Endothelial cell of umbilical vein (primary cell): ENCODE measurements around the gene ALKBH2. TPM values are rescaled to one million over a fixed set of nuclear protein-coding genes. Genes with fewer than 3 reads are reported as not detected.

Experiments
- BruUV-seq: library from RNA; stranded (reverse); fragments of 400-500 nt; replicated peaks from 2 replicates; lab custom pipeline; 2021; lab: Mats Ljungman, UMichigan
- CTCF ChIA-PET: fragments of 300-600, 350-600 bp; sonication (Branson Sonifier 250); formaldehyde crosslinking; loops from one replicate; lab custom pipeline; 2021; ENCODE audit warnings: antibody characterized with exemption, inconsistent platforms; lab: Charles Lee
- POLR2A ChIA-PET: fragments of 300-600, 350-600 bp; sonication (Branson Sonifier 250); formaldehyde crosslinking; loops from one replicate; lab custom pipeline; 2021; ENCODE audit warnings: antibody characterized with exemption, inconsistent platforms; lab: Charles Lee
- DNase-seq: peaks from one replicate; pipeline ENCODE4 v3.0.0-alpha.2; 2011; ENCODE audit warnings: low read depth, low spot score
- FAIRE-seq: peaks from 2 replicates; lab custom pipeline; 2011; peaks lifted over from hg19 to GRCh38; lab: Jason Lieb, UNC
- H2AFZ ChIP-seq: 2 replicates; pipeline ENCODE4 v1.6.0; 2012; ENCODE audit warnings: low read depth, low read length, control low read depth, inconsistent platforms
- H3K27ac ChIP-seq: 2 replicates; pipeline ENCODE4 v1.5.1; 2011; ENCODE audit warnings: low read depth, mild to moderate bottlenecking, control low read depth, low read length, moderate library complexity; ENCODE audit not compliant: insufficient read depth
- H3K27me3 ChIP-seq, 2 experiments: 2 replicates each; pipeline versions ENCODE4 v1.6.0 to v1.6.1; 2011; ENCODE audit warnings: low read length in 2 of 2, mixed read lengths in 1 of 2; ENCODE audit not compliant: control insufficient read depth in 2 of 2, insufficient read depth in 2 of 2
- H3K36me3 ChIP-seq, 2 experiments: 2 replicates in 1 of 2; 3 replicates in 1 of 2; pipeline ENCODE4 v1.5.1; 2011; ENCODE audit warnings: low read length in 2 of 2, mild to moderate bottlenecking in 1 of 2, moderate library complexity in 1 of 2; ENCODE audit not compliant: control insufficient read depth in 2 of 2, insufficient read depth in 2 of 2; ENCODE audit errors: extremely low read depth in 1 of 2
- H3K4me1 ChIP-seq: 3 replicates; pipeline ENCODE4 v1.5.1; 2011; ENCODE audit warnings: mild to moderate bottlenecking, low read length; ENCODE audit not compliant: control insufficient read depth, insufficient read depth; ENCODE audit errors: extremely low read depth
- H3K4me2 ChIP-seq: 2 replicates; pipeline ENCODE4 v1.6.1; 2011; ENCODE audit warnings: low read length, control low read depth, mixed read lengths; ENCODE audit not compliant: insufficient read depth
- H3K4me3 ChIP-seq, 3 experiments: fragments of 200-600 bp in 1 of 3; sonication (generic), shearing (Covaris generic) in 1 of 3; replicated peaks in 1 of 3; 2 replicates each; pipeline ENCODE4 v1.5.1; 2011 to 2016; ENCODE audit warnings: control low read depth in 3 of 3, low read length in 3 of 3, mild to moderate bottlenecking in 2 of 3, inconsistent platforms in 1 of 3, low read depth in 1 of 3, moderate library complexity in 1 of 3; ENCODE audit not compliant: insufficient read depth in 1 of 3
- H3K79me2 ChIP-seq: 2 replicates; pipeline ENCODE4 v1.6.0; 2012; ENCODE audit warnings: low read length, inconsistent platforms; ENCODE audit not compliant: control insufficient read depth, insufficient read depth
- H3K9ac ChIP-seq: replicated peaks from 2 replicates; pipeline ENCODE3; 2011; ENCODE audit warnings: low read length, control low read depth; ENCODE audit not compliant: insufficient read depth; ENCODE audit errors: extremely low read depth
- H3K9me1 ChIP-seq: replicated peaks from 3 replicates; pipeline ENCODE4 v1.6.0; 2011; ENCODE audit warnings: mild to moderate bottlenecking, low read length; ENCODE audit not compliant: control insufficient read depth, insufficient read depth; ENCODE audit errors: extremely low read depth
- H3K9me3 ChIP-seq: replicated peaks from 2 replicates; pipeline ENCODE4 v1.5.1; 2012; ENCODE audit warnings: low read length, inconsistent platforms; ENCODE audit not compliant: control insufficient read depth, insufficient read depth
- H4K20me1 ChIP-seq: replicated peaks from 2 replicates; pipeline ENCODE3; 2011; ENCODE audit warnings: mild to moderate bottlenecking, low read length; ENCODE audit not compliant: control insufficient read depth, insufficient read depth; ENCODE audit errors: extremely low read depth
- GATA2 ChIP-seq: IDR thresholded peaks from 2 replicates; pipeline ENCODE4 v1.7.0; 2011; ENCODE audit warnings: low read depth, mild to moderate bottlenecking, moderate library complexity, mixed read lengths, low read length; ENCODE audit not compliant: insufficient read length, insufficient read depth
- JUN ChIP-seq: IDR thresholded peaks from 2 replicates; pipeline ENCODE4 v1.6.1; 2011; ENCODE audit warnings: borderline replicate concordance, low read depth; ENCODE audit not compliant: insufficient read length, insufficient read depth
- MAX ChIP-seq: IDR thresholded peaks from 2 replicates; pipeline ENCODE4 v1.6.1; 2011; ENCODE audit not compliant: insufficient read depth, insufficient read length
- MYC ChIP-seq: IDR thresholded peaks from one replicate; pipeline ENCODE4 v1.6.1; 2011; ENCODE audit warnings: mild to moderate bottlenecking, low read depth, low read length
- dilution Hi-C: fragments of 300-500 bp; cut with MboI; formaldehyde crosslinking; loops from one replicate; pipeline ENCODE4 v1.15.0; 2019; ENCODE audit warnings: low sequenced_read_pairs; ENCODE audit not compliant: extremely low pct_ligation_motif_present
- intact Hi-C: fragments of 100-400 bp; cut with micrococcal nuclease; formaldehyde crosslinking; loops from one replicate; pipeline ENCODE4 v1.10.0; 2022
- polyA plus RNA-seq, 4 experiments: library from polyadenylated mRNA; depleted of rRNA in 3 of 4; stranded (reverse) in 3 of 4; unstranded in 1 of 4; fragments of >200 nt; gene quantifications; 2 replicates each; pipeline versions ENCODE4 v1.2.1 to v1.2.3, GENCODE V29; 2011 to 2012; ENCODE audit warnings: missing spikeins in 1 of 4
- total RNA-seq: library from RNA; stranded (reverse); gene quantifications from 2 replicates; pipeline ENCODE4 v1.2.3, GENCODE V29; 2021
- TF ChIP-seq, protein P1 (sequence below), 2 donors: IDR thresholded peaks; 1 replicate in 1 of 2; 2 replicates in 1 of 2; pipeline ENCODE4 v1.5.1; 2011; ENCODE audit warnings: low read length in 2 of 2, mild to moderate bottlenecking in 2 of 2, moderate library complexity in 2 of 2, control low read depth in 1 of 2, inconsistent platforms in 1 of 2, low read depth in 1 of 2; ENCODE audit not compliant: insufficient read depth in 1 of 2; ENCODE audit errors: extremely low read depth in 1 of 2

Gene ALKBH2
- total and polyA plus RNA-seq, 2 donors (not counting 3 experiments of a cell fraction or from before 2014, with no cell fraction given), result 5.4 to 7.3 TPM

- H3K9me3 ChIP-seq, result no peaks in the 10 kb centered on the region
- H3K4me2 ChIP-seq, result no peak overlapping the region
- ChIA-PET CTCF (interaction anchor here (0.6 to 2.6 kb wide), 12 partner anchors 10 to 276 kb away, joined by 3 to 91 read pairs (median 6); no protein-coding TSS in a partner anchor), POLR2A (no interaction called here)
- no TSS peak for BruUV-seq
- intact Hi-C loops (loop anchor here (1.0 to 5.0 kb wide), 3 partner anchors 20 to 551 kb away; partner anchors contain the start of genes ALKBH2, ISCU and SART3), dilution Hi-C loops (no loop called here)
- TF ChIP-seq MAX (no peak), MYC (no peak), JUN (no peak), GATA2 (no peak)
- TF ChIP-seq, protein P1, sequence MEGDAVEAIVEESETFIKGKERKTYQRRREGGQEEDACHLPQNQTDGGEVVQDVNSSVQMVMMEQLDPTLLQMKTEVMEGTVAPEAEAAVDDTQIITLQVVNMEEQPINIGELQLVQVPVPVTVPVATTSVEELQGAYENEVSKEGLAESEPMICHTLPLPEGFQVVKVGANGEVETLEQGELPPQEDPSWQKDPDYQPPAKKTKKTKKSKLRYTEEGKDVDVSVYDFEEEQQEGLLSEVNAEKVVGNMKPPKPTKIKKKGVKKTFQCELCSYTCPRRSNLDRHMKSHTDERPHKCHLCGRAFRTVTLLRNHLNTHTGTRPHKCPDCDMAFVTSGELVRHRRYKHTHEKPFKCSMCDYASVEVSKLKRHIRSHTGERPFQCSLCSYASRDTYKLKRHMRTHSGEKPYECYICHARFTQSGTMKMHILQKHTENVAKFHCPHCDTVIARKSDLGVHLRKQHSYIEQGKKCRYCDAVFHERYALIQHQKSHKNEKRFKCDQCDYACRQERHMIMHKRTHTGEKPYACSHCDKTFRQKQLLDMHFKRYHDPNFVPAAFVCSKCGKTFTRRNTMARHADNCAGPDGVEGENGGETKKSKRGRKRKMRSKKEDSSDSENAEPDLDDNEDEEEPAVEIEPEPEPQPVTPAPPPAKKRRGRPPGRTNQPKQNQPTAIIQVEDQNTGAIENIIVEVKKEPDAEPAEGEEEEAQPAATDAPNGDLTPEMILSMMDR (IDR thresholded peaks at IDR 0.05; ENCODE audit: extremely low read depth in 1 of 2, insufficient read depth in 1 of 2, low read depth in 1 of 2, low read length in 2 of 2), result no peak
- H3K27me3 ChIP-seq, result no peaks in the 10 kb centered on the region
- H3K9me1 ChIP-seq, result no peaks in the 10 kb centered on the region
- peaks cover 0 to 2% of the 10 kb centered on the region in 2 experiments for H3K36me3 ChIP-seq
- no peak overlapping the region for H3K9ac ChIP-seq
- H2AFZ ChIP-seq, result no peak overlapping the region
- H4K20me1 ChIP-seq, result no peaks in the 10 kb centered on the region
- no peak for FAIRE-seq
- H3K27ac ChIP-seq, result no peak overlapping the region
- H3K4me1 ChIP-seq, result peaks cover 12% of the 10 kb centered on the region
- H3K4me3 ChIP-seq, result no peak overlapping the region
- no peak for DNase-seq
- no peaks in the 10 kb centered on the region for H3K79me2 ChIP-seq
Measured at GRCh38 chr12:109112720-109113465, 19.6 kb upstream of the ALKBH2 start.
